ENCODE measurements around the gene MYO6.

The MYO6 gene

GRCh38 chr6:75747152-75747992 is 1.7 kb upstream of the MYO6 start:
- H3K27ac ChIP-seq (ENCODE audit: low read length): no peak overlapping the region
- no peaks in the 10 kb centered on the region for H3K79me2 ChIP-seq (ENCODE audit: insufficient read depth, low read length)
- no peak overlapping the region for H2AFZ ChIP-seq (ENCODE audit: low read depth, low read length)
- no peaks in the 10 kb centered on the region for H3K36me3 ChIP-seq (ENCODE audit: insufficient read depth, low read length)
- no peak overlapping the region for H3K4me2 ChIP-seq (ENCODE audit: insufficient read depth, low read length)
- H3K9me3 ChIP-seq (ENCODE audit: insufficient read depth, low read length, severe bottlenecking): no peaks in the 10 kb centered on the region
- no peaks in the 10 kb centered on the region for H4K20me1 ChIP-seq (ENCODE audit: insufficient read depth, low read length)
- H3K9ac ChIP-seq (ENCODE audit: low read depth, low read length): no peak overlapping the region
- H3K4me1 ChIP-seq (ENCODE audit: insufficient read depth, low read length): no peaks in the 10 kb centered on the region
- TF ChIP-seq CTCF (IDR thresholded peaks at IDR 0.05; ENCODE audit: borderline replicate concordance, extremely low read depth, low read length, poor library complexity, severe bottlenecking) (no peak), EZH2 (IDR thresholded peaks at IDR 0.05; ENCODE audit: borderline replicate concordance, low read depth, low read length, severe bottlenecking) (no peak)
- ATAC-seq (ENCODE audit: insufficient read depth, low read depth) (no peak), DNase-seq (no peak)
- no peak overlapping the region for H3K4me3 ChIP-seq (ENCODE audit: low read depth in 1 of 2, low read length in 2 of 2)
- no peaks in the 10 kb centered on the region for H3K27me3 ChIP-seq (ENCODE audit: insufficient read depth, low read length, poor library complexity)

GRCh38 chr6:75748003-75748742 is 866 bp upstream of the MYO6 start:
- Histone ChIP-seq H3K4me1 (ENCODE audit: insufficient read depth, low read length) (no peaks in the 10 kb centered on the region), H3K4me3 (ENCODE audit: low read depth in 1 of 2, low read length in 2 of 2) (no peak overlapping the region), H3K79me2 (ENCODE audit: insufficient read depth, low read length) (no peaks in the 10 kb centered on the region), H3K36me3 (ENCODE audit: insufficient read depth, low read length) (no peaks in the 10 kb centered on the region), H3K27ac (ENCODE audit: low read length) (no peak overlapping the region), H2AFZ (ENCODE audit: low read depth, low read length) (no peak overlapping the region), H3K4me2 (ENCODE audit: insufficient read depth, low read length) (no peak overlapping the region), H3K9me3 (ENCODE audit: insufficient read depth, low read length, severe bottlenecking) (no peaks in the 10 kb centered on the region), H4K20me1 (ENCODE audit: insufficient read depth, low read length) (no peaks in the 10 kb centered on the region), H3K27me3 (ENCODE audit: insufficient read depth, low read length, poor library complexity) (no peaks in the 10 kb centered on the region), H3K9ac (ENCODE audit: low read depth, low read length) (no peak overlapping the region)
- TF ChIP-seq EZH2 (IDR thresholded peaks at IDR 0.05; ENCODE audit: borderline replicate concordance, low read depth, low read length, severe bottlenecking) (no peak), CTCF (IDR thresholded peaks at IDR 0.05; ENCODE audit: borderline replicate concordance, extremely low read depth, low read length, poor library complexity, severe bottlenecking) (no peak)
- DNase-seq (no peak), ATAC-seq (ENCODE audit: insufficient read depth, low read depth) (no peak)

- Histone ChIP-seq H3K9me3 (ENCODE audit: insufficient read depth, low read length, severe bottlenecking) (no peaks in the 10 kb centered on the region), H3K27ac (ENCODE audit: low read length) (no peak overlapping the region), H3K4me3 (ENCODE audit: low read depth in 1 of 2, low read length in 2 of 2) (no peak overlapping the region), H4K20me1 (ENCODE audit: insufficient read depth, low read length) (no peaks in the 10 kb centered on the region), H3K27me3 (ENCODE audit: insufficient read depth, low read length, poor library complexity) (no peaks in the 10 kb centered on the region), H2AFZ (ENCODE audit: low read depth, low read length) (no peak overlapping the region), H3K9ac (ENCODE audit: low read depth, low read length) (no peak overlapping the region), H3K79me2 (ENCODE audit: insufficient read depth, low read length) (no peaks in the 10 kb centered on the region), H3K36me3 (ENCODE audit: insufficient read depth, low read length) (no peaks in the 10 kb centered on the region), H3K4me2 (ENCODE audit: insufficient read depth, low read length) (no peak overlapping the region), H3K4me1 (ENCODE audit: insufficient read depth, low read length) (no peaks in the 10 kb centered on the region)
- DNase-seq (no peak), ATAC-seq (ENCODE audit: insufficient read depth, low read depth) (no peak)
- no peak for TF ChIP-seq CTCF (IDR thresholded peaks at IDR 0.05; ENCODE audit: borderline replicate concordance, extremely low read depth, low read length, poor library complexity, severe bottlenecking)
- no peak for TF ChIP-seq EZH2 (IDR thresholded peaks at IDR 0.05; ENCODE audit: borderline replicate concordance, low read depth, low read length, severe bottlenecking)
Observed at GRCh38 chr6:75751443-75751842, 2.4 kb downstream of the MYO6 start.
